Measurements from ENCODE around the gene RRAS2. TPM values are rescaled to one million over a fixed set of nuclear protein-coding genes. Genes with fewer than 3 reads are reported as not detected.
"Not testable (repeated sequence)": the region's sequence is repeated elsewhere in the genome, so short reads cannot be mapped to it uniquely, and the experiment has no call there.

RRAS2 gene
- total RNA-seq, 4 donors from 2014 or later: 12.3 to 86.0 (median 41.7) TPM

- TF ChIP-seq EP300 (IDR thresholded peaks at IDR 0.05; ENCODE audit: low read depth) (no peak), CTCF (IDR thresholded peaks at IDR 0.05) (no peak), POLR2AphosphoS5 (IDR thresholded peaks at IDR 0.05) (peak in 2 of 3 donors; percentile 6 to 14), POLR2A (IDR thresholded peaks at IDR 0.05) (peak; percentile 52)
- Histone ChIP-seq H3K4me1 (peaks cover 0 to 12% (median 10%) of the 10 kb centered on the region in 4 donors), H3K9me3 (no peaks in the 10 kb centered on the region), H3K4me3 (peak overlapping the region; percentile 67 to 99 (median 90)), H3K27ac (peak overlapping the region; percentile 83 to 91 (median 89)), H3K27me3 (no peaks in the 10 kb centered on the region), H3K36me3 (no peaks in the 10 kb centered on the region)
- WGBS, 2 donors (ENCODE audit: low coverage in 1 of 2): 0 to 1% methylated on average over 10 to 39 of the region's 73 CpGs
- peak; percentile 73 for DNase-seq
- in situ Hi-C loops (cut with MboI; ENCODE audit: low pct_ligation_motif_present in 1 of 4, low pct_unique_long_range_greater_than_20kb in 1 of 4, low sequenced_read_pairs in 3 of 4): no loop called here
- intact Hi-C loops (cut with DNase I; ENCODE audit: low total_unique reads): no loop called here
Measured at GRCh38 chr11:14357881-14358728, 878 bp downstream of the RRAS2 start.

DNA sequence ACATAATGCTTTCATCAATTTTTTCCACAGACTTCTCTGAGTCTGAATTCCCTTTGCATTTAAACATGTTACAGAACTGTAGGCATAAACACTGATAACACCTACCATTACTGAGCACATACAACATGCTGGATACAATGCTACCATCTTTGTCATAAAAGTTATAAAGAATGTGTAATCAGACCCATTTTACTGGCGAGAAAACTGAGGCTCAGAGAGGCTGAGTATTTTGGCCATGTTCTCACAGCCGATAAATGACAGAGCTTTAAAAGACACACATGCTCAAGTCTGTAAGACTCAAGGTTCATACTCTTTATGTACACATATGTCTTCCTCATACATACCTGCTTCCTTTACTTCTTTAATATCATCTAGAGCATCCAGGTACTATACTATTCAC lies 2.6 kb downstream of the RRAS2 start:
- intact Hi-C loops (cut with DNase I; ENCODE audit: low total_unique reads): no loop called here
- H3K4me1 ChIP-seq: peaks cover 0 to 12% (median 10%) of the 10 kb centered on the region in 4 donors
- H3K27me3 ChIP-seq: no peaks in the 10 kb centered on the region
- in situ Hi-C loops (cut with MboI; ENCODE audit: low pct_ligation_motif_present in 1 of 4, low pct_unique_long_range_greater_than_20kb in 1 of 4, low sequenced_read_pairs in 3 of 4): no loop called here
- WGBS, 2 donors (ENCODE audit: low coverage in 1 of 2): 100% methylated on average over 2 of the region's 2 CpGs
- no peaks in the 10 kb centered on the region for H3K36me3 ChIP-seq
- TF ChIP-seq POLR2A (IDR thresholded peaks at IDR 0.05): no peak
- TF ChIP-seq EP300 (IDR thresholded peaks at IDR 0.05; ENCODE audit: low read depth): no peak
- TF ChIP-seq POLR2AphosphoS5 (IDR thresholded peaks at IDR 0.05): no peak
- TF ChIP-seq CTCF (IDR thresholded peaks at IDR 0.05): no peak
- H3K4me3 ChIP-seq: no peak overlapping the region
- H3K27ac ChIP-seq: no peak overlapping the region
- no peak for DNase-seq
- no peaks in the 10 kb centered on the region for H3K9me3 ChIP-seq

GRCh38 chr11:14354604-14355003 lies 4.4 kb downstream of the RRAS2 start:
- intact Hi-C loops (cut with DNase I; ENCODE audit: low total_unique reads); H3K36me3 ChIP-seq; DNase-seq; H3K27me3 ChIP-seq; H3K4me3 ChIP-seq; H3K9me3 ChIP-seq; in situ Hi-C loops (cut with MboI; ENCODE audit: low pct_ligation_motif_present in 1 of 4, low pct_unique_long_range_greater_than_20kb in 1 of 4, low sequenced_read_pairs in 3 of 4); H3K27ac ChIP-seq: not testable (repeated sequence)
- peaks cover 0 to 12% (median 10%) of the 10 kb centered on the region in 4 donors for H3K4me1 ChIP-seq
- whole genome bisulfite sequencing, 2 donors (ENCODE audit: low coverage in 1 of 2): 96% methylated on average over 6 to 7 of the region's 7 CpGs

DNA sequence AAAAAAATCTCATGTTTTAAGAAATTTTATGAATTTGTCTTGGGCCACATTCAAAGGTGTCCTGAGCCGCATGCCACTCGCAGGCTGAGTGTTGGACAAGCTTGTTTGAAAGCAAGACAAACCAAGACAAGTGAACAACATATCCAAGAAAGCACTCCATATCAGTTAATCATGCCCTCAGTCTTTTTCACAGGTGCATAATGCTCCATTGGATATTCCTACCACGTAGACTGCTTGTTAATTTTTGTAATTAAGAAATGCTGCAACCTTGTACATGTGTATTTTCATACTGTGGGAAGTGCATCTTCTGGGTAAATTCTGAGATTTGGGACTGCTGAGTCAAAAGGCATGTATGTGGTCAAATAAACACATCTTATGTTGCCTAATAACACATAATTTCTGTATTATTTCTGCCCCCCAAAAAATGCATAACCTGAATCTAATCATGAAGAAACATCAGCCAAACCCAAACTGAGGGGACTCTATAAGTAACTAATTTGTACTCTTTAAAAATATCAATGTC lies 8.2 kb downstream of the RRAS2 start:
- in situ Hi-C loops (cut with MboI; ENCODE audit: low pct_ligation_motif_present in 1 of 4, low pct_unique_long_range_greater_than_20kb in 1 of 4, low sequenced_read_pairs in 3 of 4) (no loop called here), intact Hi-C loops (cut with DNase I; ENCODE audit: low total_unique reads) (no loop called here)
- TF ChIP-seq EP300 (IDR thresholded peaks at IDR 0.05; ENCODE audit: low read depth) (no peak), POLR2A (IDR thresholded peaks at IDR 0.05) (no peak), POLR2AphosphoS5 (IDR thresholded peaks at IDR 0.05) (no peak), CTCF (IDR thresholded peaks at IDR 0.05) (no peak)
- DNase-seq: no peak
- Histone ChIP-seq H3K36me3 (no peaks in the 10 kb centered on the region), H3K9me3 (no peaks in the 10 kb centered on the region), H3K4me1 (no peaks in the 10 kb centered on the region), H3K4me3 (no peak overlapping the region), H3K27me3 (no peaks in the 10 kb centered on the region), H3K27ac (no peak overlapping the region)
- 92 to 100% methylated on average over 3 of the region's 3 CpGs for WGBS, 2 donors (ENCODE audit: low coverage in 1 of 2)

All from transverse colon (tissue), 4 donors.